HepG2 (cell line): ENCODE data around the gene ZBTB46. TPM values are rescaled to one million over a fixed set of nuclear protein-coding genes. Genes with fewer than 3 reads are reported as not detected.

Experiments
- ARID3A ChIP-seq: IDR thresholded peaks from 2 replicates; pipeline ENCODE4 v1.6.1; 2012; ENCODE audit warnings: low read depth, low read length, improper control_type of control experiment
- BRD4 ChIP-seq: sonication (generic); formaldehyde crosslinking; IDR thresholded peaks from 2 replicates; pipeline ENCODE4 v1.4.0; 2020; ENCODE audit warnings: missing genetic modification reagents
- DNMT1 ChIP-seq: sonication (generic); formaldehyde crosslinking; IDR thresholded peaks from 2 replicates; pipeline ENCODE4 v1.5.1; 2020; ENCODE audit warnings: mild to moderate bottlenecking, missing genetic modification reagents
- FOXK2 ChIP-seq: fragments of 450-650 bp; IDR thresholded peaks from 2 replicates; pipeline ENCODE4 v1.6.1; 2016
- JARID2 ChIP-seq: sonication (generic); formaldehyde crosslinking; IDR thresholded peaks from 2 replicates; pipeline ENCODE4 v1.8.1; 2023; ENCODE audit warnings: missing genetic modification reagents, inconsistent platforms; ENCODE audit not compliant: insufficient replicate concordance
- KLF15 ChIP-seq: sonication (generic); formaldehyde crosslinking; IDR thresholded peaks from 2 replicates; pipeline ENCODE4 v1.8.1; 2023; ENCODE audit warnings: borderline replicate concordance, mild to moderate bottlenecking, inconsistent platforms, missing genetic modification reagents, mixed read lengths
- KMT2A ChIP-seq: sonication (generic); formaldehyde crosslinking; IDR thresholded peaks from 2 replicates; pipeline ENCODE4 v1.4.0; 2020; ENCODE audit warnings: missing genetic modification reagents
- MAFF ChIP-seq: IDR thresholded peaks from 2 replicates; pipeline ENCODE4 v1.6.1; 2011; ENCODE audit warnings: low read depth, low read length, improper control_type of control experiment
- MBD4 ChIP-seq: IDR thresholded peaks from 2 replicates; pipeline ENCODE4 v1.6.1; 2012; ENCODE audit warnings: low read length, inconsistent platforms, borderline replicate concordance
- MTA1 ChIP-seq: sonication (generic); formaldehyde crosslinking; IDR thresholded peaks from 2 replicates; pipeline ENCODE4 v1.4.0; 2020; ENCODE audit warnings: missing genetic modification reagents, mild to moderate bottlenecking, borderline replicate concordance
- MXD4 ChIP-seq: IDR thresholded peaks from 2 replicates; pipeline ENCODE4 v1.6.1; 2016; ENCODE audit warnings: mild to moderate bottlenecking, missing biosample characterization, missing genetic modification reagents
- MXI1 ChIP-seq: IDR thresholded peaks from 3 replicates; pipeline ENCODE4 v1.6.1; 2012; ENCODE audit warnings: low read depth, low read length, inconsistent platforms, borderline replicate concordance
- PRPF4 ChIP-seq: fragments of 200-400 bp; formaldehyde crosslinking; IDR thresholded peaks from 2 replicates; pipeline ENCODE4 v1.6.1; 2016; ENCODE audit warnings: low read length, low read depth; ENCODE audit not compliant: poor library complexity, severe bottlenecking
- RAD51 ChIP-seq: fragments of 450-650 bp; IDR thresholded peaks from 2 replicates; pipeline ENCODE4 v1.6.1; 2016; ENCODE audit warnings: borderline replicate concordance
- SALL2 ChIP-seq: sonication (generic); formaldehyde crosslinking; IDR thresholded peaks from 2 replicates; pipeline ENCODE4 v1.8.1; 2023; ENCODE audit warnings: mild to moderate bottlenecking, missing genetic modification reagents, inconsistent platforms
- SCMH1 ChIP-seq: sonication (generic); formaldehyde crosslinking; IDR thresholded peaks from 2 replicates; pipeline ENCODE4 v1.9.0; 2021; ENCODE audit warnings: missing genetic modification reagents, mild to moderate bottlenecking, borderline replicate concordance
- SMAD9 ChIP-seq: sonication (generic); formaldehyde crosslinking; IDR thresholded peaks from 2 replicates; pipeline ENCODE4 v1.5.1; 2020; ENCODE audit warnings: mild to moderate bottlenecking, missing genetic modification reagents
- TBX3 ChIP-seq: fragments of 450-650 bp; IDR thresholded peaks from 2 replicates; pipeline ENCODE4 v1.6.1; 2017; ENCODE audit warnings: antibody characterized with exemption, mild to moderate bottlenecking, inconsistent platforms, borderline replicate concordance
- TMF1 ChIP-seq: sonication (generic); formaldehyde crosslinking; IDR thresholded peaks from 2 replicates; pipeline ENCODE4 v1.8.1; 2022; ENCODE audit warnings: low read depth, missing genetic modification reagents
- ZFYVE20 ChIP-seq: sonication (generic); formaldehyde crosslinking; IDR thresholded peaks from 2 replicates; pipeline ENCODE4 v1.8.0; 2023; ENCODE audit warnings: low read depth, mild to moderate bottlenecking, moderate library complexity, missing genetic modification reagents, borderline replicate concordance
- ZNF101 ChIP-seq: sonication (generic); formaldehyde crosslinking; IDR thresholded peaks from 2 replicates; pipeline ENCODE4 v1.4.0; 2020; ENCODE audit warnings: mild to moderate bottlenecking, low read depth, missing genetic modification reagents, borderline replicate concordance
- ZNF337 ChIP-seq: sonication (generic); formaldehyde crosslinking; IDR thresholded peaks from 2 replicates; pipeline ENCODE4 v1.5.1; 2020; ENCODE audit warnings: missing genetic modification reagents, low read depth, mild to moderate bottlenecking, borderline replicate concordance
- ZNF558 ChIP-seq: sonication (generic); formaldehyde crosslinking; IDR thresholded peaks from 2 replicates; pipeline ENCODE4 v1.9.0; 2022; ENCODE audit warnings: mild to moderate bottlenecking, missing genetic modification reagents, borderline replicate concordance
- ZNF598 ChIP-seq: sonication (generic); formaldehyde crosslinking; IDR thresholded peaks from 2 replicates; pipeline ENCODE4 v1.5.1; 2020; ENCODE audit warnings: mild to moderate bottlenecking, missing genetic modification reagents, borderline replicate concordance
- polyA plus RNA-seq, 8 experiments: library from polyadenylated mRNA; depleted of rRNA in 3 of 8; stranded (reverse) in 7 of 8; unstranded in 1 of 8; fragments of >200 nt; fragmentation: Illumina TruSeq in 4 of 8; extraction: Trizol in 4 of 8; gene quantifications; 2 replicates each; pipeline versions ENCODE4 v1.2.1 to v1.2.3, GENCODE V29; 2011 to 2016; ENCODE audit warnings: low read depth in 4 of 8, missing spikeins in 1 of 8, mixed read lengths in 1 of 8; ENCODE audit not compliant: insufficient read depth in 1 of 8
- total RNA-seq, 5 experiments: library from RNA; depleted of rRNA; stranded (reverse); fragments of >200 nt; fragmentation: Illumina TruSeq; extraction: Trizol; gene quantifications; 2 replicates each; pipeline ENCODE4 v1.2.3, GENCODE V29; 2016; ENCODE audit warnings: low read depth in 1 of 5
- TF ChIP-seq, protein P1 (sequence below): IDR thresholded peaks from 2 replicates; pipeline ENCODE4 v1.6.1; 2018; ENCODE audit warnings: missing genetic modification reagents

Gene ZBTB46
- total and polyA plus RNA-seq, 2 of the 13 experiments (the other 11 are each of a cell fraction or from before 2014, with no cell fraction given), result 1.6 to 13.5 TPM

GRCh38 chr20:63736893-63737694 is 94.0 kb downstream of the ZBTB46 start (continued):
- no peak for TF ChIP-seq ARID3A
- no peak for TF ChIP-seq BRD4 (CRISPR knock-in tag)
- TF ChIP-seq, protein P1, sequence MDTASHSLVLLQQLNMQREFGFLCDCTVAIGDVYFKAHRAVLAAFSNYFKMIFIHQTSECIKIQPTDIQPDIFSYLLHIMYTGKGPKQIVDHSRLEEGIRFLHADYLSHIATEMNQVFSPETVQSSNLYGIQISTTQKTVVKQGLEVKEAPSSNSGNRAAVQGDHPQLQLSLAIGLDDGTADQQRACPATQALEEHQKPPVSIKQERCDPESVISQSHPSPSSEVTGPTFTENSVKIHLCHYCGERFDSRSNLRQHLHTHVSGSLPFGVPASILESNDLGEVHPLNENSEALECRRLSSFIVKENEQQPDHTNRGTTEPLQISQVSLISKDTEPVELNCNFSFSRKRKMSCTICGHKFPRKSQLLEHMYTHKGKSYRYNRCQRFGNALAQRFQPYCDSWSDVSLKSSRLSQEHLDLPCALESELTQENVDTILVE (CRISPR knock-in tag), result no peak; the same call in 1 of the 2 replicates
- TF ChIP-seq KMT2A (CRISPR knock-in tag), result no peak; the same call in none of the 2 replicates
- no peak for TF ChIP-seq RAD51
- no peak for TF ChIP-seq ZNF101 (CRISPR knock-in tag)
- TF ChIP-seq TBX3, result no peak
- no peak for TF ChIP-seq SMAD9 (CRISPR knock-in tag)
- TF ChIP-seq MAFF, result no peak
- no peak; the same call in 1 of the 2 replicates for TF ChIP-seq MXD4 (CRISPR knock-in tag)
- peak; percentile 80; the same call in 1 of the 2 replicates for TF ChIP-seq ZFYVE20 (CRISPR knock-in tag)
- 0 out of 2 replicates have a peak, but pooled peaks have one; percentile 45 for TF ChIP-seq DNMT1 (CRISPR knock-in tag)
- 0 out of 2 replicates have a peak, but pooled peaks have one; percentile 7 for TF ChIP-seq MTA1 (CRISPR knock-in tag)
- TF ChIP-seq FOXK2, result no peak
- TF ChIP-seq SCMH1 (CRISPR knock-in tag), result no peak
- TF ChIP-seq MBD4, result no peak
- no peak for TF ChIP-seq PRPF4
- TF ChIP-seq ZNF598, result peak; percentile 71; the same call in 1 of the 2 replicates
- TF ChIP-seq ZNF558 (CRISPR knock-in tag), result no peak
- no peak for TF ChIP-seq ZNF337 (CRISPR knock-in tag)
- no peak for TF ChIP-seq SALL2 (CRISPR knock-in tag)
- no peak for TF ChIP-seq MXI1
- no peak for TF ChIP-seq KLF15
- no peak for TF ChIP-seq TMF1 (CRISPR knock-in tag)
- TF ChIP-seq JARID2 (CRISPR knock-in tag), result no peak
